Bronchial epithelial cell (primary cell): ENCODE measurements around the gene OTOF. TPM values are rescaled to one million over a fixed set of nuclear protein-coding genes. Genes with fewer than 3 reads are reported as not detected.
A peak's percentile ranks its signal among the peaks of the same experiment; 100 is the strongest.

ENCODE experiments used
- DNase-seq: peaks from one replicate; pipeline ENCODE4 v3.0.0-alpha.2; 2010; ENCODE audit warnings: low read depth
- FAIRE-seq: peaks from 2 replicates; lab custom pipeline; 2011; peaks lifted over from hg19 to GRCh38; lab: Jason Lieb, UNC
- H3K27me3 ChIP-seq: 2 replicates; pipeline ENCODE4 v1.5.1; 2011; ENCODE audit warnings: low read length; ENCODE audit not compliant: control insufficient read depth, insufficient read depth
- H3K36me3 ChIP-seq: 2 replicates; pipeline ENCODE4 v1.5.1; 2011; ENCODE audit warnings: low read length; ENCODE audit not compliant: control insufficient read depth, insufficient read depth
- H3K4me3 ChIP-seq: 2 replicates; pipeline ENCODE4 v1.5.1; 2011; ENCODE audit warnings: mild to moderate bottlenecking, low read depth, low read length, control low read depth
- total RNA-seq: library from RNA; depleted of rRNA; stranded (reverse); fragments of >200 nt; gene quantifications from 2 replicates; pipeline ENCODE4 v1.2.1, GENCODE V29; 2014
- TF ChIP-seq, protein P1 (sequence below): IDR thresholded peaks from 2 replicates; pipeline ENCODE4 v1.5.1; 2011; ENCODE audit warnings: mild to moderate bottlenecking, moderate library complexity, low read length, control low read depth, inconsistent platforms; ENCODE audit not compliant: insufficient read depth, severe bottlenecking

Gene OTOF
- not detected in 2 replicates for total RNA-seq

DNA sequence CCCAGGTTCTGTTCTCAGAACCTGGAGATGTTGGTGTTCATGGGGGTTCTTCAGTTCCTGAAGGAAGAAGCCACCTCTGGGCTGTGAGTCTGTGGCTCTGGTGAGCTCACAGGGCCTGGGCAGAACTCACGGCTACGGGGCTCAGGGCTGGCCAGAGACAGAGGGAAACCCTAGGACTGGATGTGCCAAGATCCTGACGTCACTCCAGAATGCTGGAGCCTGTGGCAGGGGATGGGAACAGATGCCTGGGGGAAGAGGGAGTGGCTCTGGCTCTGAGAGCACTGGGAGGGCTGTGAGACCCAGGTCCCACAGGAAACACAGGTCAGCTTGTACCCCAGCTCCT, at the start of gene OTOF:
Gene OTOF (minus strand): TSS at position 214 of the 343 bp plus-strand sequence.
- Histone ChIP-seq H3K36me3 (no peaks in the 10 kb centered on the region), H3K27me3 (no peaks in the 10 kb centered on the region), H3K4me3 (no peak within 1 kb of the TSS)
- TF ChIP-seq, protein P1, sequence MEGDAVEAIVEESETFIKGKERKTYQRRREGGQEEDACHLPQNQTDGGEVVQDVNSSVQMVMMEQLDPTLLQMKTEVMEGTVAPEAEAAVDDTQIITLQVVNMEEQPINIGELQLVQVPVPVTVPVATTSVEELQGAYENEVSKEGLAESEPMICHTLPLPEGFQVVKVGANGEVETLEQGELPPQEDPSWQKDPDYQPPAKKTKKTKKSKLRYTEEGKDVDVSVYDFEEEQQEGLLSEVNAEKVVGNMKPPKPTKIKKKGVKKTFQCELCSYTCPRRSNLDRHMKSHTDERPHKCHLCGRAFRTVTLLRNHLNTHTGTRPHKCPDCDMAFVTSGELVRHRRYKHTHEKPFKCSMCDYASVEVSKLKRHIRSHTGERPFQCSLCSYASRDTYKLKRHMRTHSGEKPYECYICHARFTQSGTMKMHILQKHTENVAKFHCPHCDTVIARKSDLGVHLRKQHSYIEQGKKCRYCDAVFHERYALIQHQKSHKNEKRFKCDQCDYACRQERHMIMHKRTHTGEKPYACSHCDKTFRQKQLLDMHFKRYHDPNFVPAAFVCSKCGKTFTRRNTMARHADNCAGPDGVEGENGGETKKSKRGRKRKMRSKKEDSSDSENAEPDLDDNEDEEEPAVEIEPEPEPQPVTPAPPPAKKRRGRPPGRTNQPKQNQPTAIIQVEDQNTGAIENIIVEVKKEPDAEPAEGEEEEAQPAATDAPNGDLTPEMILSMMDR, result no peak
- FAIRE-seq, result peak; percentile 50
- peak; percentile 29 for DNase-seq

DNA sequence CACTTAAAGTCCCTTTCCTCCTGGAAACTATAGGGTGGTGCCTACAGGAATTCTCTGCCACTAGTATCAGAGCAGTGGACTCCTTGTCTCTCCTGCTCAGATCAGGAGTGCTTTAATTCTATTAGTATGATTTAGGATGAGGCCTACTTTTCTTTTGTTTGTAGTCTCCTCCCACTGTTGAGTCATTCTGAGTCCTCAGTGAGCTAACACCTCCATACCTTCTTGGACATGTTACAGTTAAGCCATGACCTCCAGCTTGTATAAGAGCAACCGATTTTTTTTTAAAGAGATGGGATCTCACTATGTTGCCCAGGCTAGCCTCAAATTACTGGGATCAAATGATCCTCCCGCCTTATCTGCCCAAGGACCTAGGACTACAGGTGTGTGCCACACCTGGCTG, 48.7 kb upstream of the OTOF start:
- no peaks in the 10 kb centered on the region for H3K36me3 ChIP-seq
- TF ChIP-seq, protein P1, result no peak
- no peak overlapping the region for H3K4me3 ChIP-seq
- peaks cover 3% of the 10 kb centered on the region for H3K27me3 ChIP-seq
- no peak for FAIRE-seq
- DNase-seq, result peak; percentile 85

DNA sequence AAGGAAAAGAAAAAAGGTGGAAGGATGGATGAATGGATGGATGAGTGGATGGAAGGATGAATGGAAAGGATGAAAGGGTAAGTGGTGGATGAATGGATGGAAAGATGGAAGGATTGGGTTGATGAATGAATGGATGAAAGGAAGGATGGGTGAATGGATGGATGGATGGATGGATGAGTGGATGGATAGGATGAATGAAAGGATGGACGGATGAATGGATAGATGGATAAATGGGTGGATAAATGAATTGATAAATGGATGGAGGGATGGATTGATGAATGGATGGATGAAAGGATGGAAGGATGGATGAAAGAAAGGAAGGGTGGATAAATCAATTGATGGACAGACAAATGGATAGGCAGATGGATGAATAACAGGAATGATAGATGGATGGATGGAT, 48.2 kb upstream of the OTOF start:
- TF ChIP-seq, protein P1, result no peak
- no peaks in the 10 kb centered on the region for H3K36me3 ChIP-seq
- no peak for DNase-seq
- H3K27me3 ChIP-seq, result peaks cover 4% of the 10 kb centered on the region
- H3K4me3 ChIP-seq, result no peak overlapping the region
- no peak for FAIRE-seq

GRCh38 chr2:26523750-26524149, 45.8 kb upstream of the OTOF start:
- no peaks in the 10 kb centered on the region for H3K36me3 ChIP-seq
- no peak overlapping the region for H3K4me3 ChIP-seq
- H3K27me3 ChIP-seq, result peaks cover 12% of the 10 kb centered on the region
- FAIRE-seq, result no peak
- DNase-seq, result no peak
- TF ChIP-seq, protein P1, result no peak

DNA sequence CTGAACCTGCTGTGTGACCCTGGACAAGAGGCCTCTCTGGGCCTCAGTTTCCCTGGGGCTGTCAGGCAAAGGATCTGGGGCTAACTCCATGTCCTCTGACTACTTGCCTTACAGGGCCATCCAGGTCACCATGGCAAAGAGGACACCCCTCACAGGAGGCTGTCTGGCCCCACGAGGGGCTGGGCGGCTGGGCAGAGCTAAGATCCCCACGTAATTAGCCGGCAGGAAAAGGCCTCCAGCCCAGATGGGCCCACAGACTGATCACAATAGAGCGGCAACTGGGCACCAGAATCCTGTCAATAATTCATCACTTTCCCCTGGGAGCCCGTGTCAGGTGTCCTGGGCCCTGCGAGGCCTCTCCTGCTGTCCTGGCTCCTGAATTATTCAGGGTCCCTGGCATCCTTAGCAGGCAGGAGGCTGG, 44.8 kb upstream of the OTOF start:
- FAIRE-seq (no peak), DNase-seq (no peak)
- peaks cover 12% of the 10 kb centered on the region for H3K27me3 ChIP-seq
- TF ChIP-seq, protein P1, result no peak
- H3K36me3 ChIP-seq, result no peaks in the 10 kb centered on the region
- H3K4me3 ChIP-seq, result no peak overlapping the region

- DNase-seq, result no peak
- no peak overlapping the region for H3K4me3 ChIP-seq
- peaks cover 12% of the 10 kb centered on the region for H3K27me3 ChIP-seq
- TF ChIP-seq, protein P1, result no peak
- H3K36me3 ChIP-seq, result no peaks in the 10 kb centered on the region
- FAIRE-seq, result no peak
Observed at GRCh38 chr2:26522325-26522724, 44.4 kb upstream of the OTOF start.
